Measurements from ENCODE around the gene CGB5.
A peak's percentile ranks its signal among the peaks of the same experiment; 100 is the strongest.
"Not testable (repeated sequence)": the region's sequence is repeated elsewhere in the genome, so short reads cannot be mapped to it uniquely, and the experiment has no call there.

CGB5 gene

DNA sequence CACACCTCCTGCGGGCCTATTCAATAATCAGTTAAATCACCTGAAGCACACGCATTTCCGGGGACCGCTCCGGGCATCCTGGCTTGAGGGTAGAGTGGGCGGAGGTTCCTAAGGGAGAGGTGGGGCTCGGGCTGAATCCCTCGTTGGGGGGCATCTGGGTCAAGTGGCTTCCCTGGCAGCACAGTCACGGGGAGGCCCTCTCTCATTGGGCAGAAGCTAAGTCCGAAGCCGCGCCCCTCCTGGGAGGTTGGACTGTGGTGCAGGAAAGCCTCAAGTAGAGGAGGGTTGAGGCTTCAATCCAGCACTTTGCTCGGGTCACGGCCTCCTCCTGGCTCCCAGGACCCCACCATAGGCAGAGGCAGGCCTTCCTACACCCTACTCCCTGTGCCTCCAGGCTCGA lies at the start of gene CGB5:
CGB5 (plus strand) TSS at position 301 of the 400 bp plus-strand sequence. CDS start 362 bp downstream, outside the sequence.
- H3K4me3 ChIP-seq; H3K27ac ChIP-seq; DNase-seq (ENCODE audit: low spot score): not testable (repeated sequence)

DNA sequence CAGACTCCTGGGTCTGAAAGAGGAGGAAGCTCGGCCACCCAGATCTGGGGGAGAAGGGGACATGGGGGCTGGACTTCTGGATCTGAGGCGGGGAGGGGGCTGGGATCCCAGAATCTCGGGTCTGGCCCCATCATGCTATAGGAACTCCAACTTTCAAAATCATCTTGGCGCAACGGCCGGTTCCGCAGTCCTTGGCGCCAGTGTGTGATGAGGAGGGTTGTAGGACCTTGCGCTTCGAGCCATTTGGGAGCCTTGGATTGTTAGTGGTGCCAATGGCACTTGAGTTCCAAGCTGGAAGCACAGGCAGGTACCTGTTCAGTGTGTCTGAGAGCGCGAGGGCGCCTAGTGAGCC lies 49.6 kb upstream of the CGB5 start:
- no peak for DNase-seq (ENCODE audit: low spot score)
- TF ChIP-seq, protein P1, sequence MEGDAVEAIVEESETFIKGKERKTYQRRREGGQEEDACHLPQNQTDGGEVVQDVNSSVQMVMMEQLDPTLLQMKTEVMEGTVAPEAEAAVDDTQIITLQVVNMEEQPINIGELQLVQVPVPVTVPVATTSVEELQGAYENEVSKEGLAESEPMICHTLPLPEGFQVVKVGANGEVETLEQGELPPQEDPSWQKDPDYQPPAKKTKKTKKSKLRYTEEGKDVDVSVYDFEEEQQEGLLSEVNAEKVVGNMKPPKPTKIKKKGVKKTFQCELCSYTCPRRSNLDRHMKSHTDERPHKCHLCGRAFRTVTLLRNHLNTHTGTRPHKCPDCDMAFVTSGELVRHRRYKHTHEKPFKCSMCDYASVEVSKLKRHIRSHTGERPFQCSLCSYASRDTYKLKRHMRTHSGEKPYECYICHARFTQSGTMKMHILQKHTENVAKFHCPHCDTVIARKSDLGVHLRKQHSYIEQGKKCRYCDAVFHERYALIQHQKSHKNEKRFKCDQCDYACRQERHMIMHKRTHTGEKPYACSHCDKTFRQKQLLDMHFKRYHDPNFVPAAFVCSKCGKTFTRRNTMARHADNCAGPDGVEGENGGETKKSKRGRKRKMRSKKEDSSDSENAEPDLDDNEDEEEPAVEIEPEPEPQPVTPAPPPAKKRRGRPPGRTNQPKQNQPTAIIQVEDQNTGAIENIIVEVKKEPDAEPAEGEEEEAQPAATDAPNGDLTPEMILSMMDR (IDR thresholded peaks at IDR 0.05): no peak
- peak overlapping the region; percentile 99 for H3K4me3 ChIP-seq
- peak overlapping the region; percentile 94 to 100 for H3K27ac ChIP-seq

DNA sequence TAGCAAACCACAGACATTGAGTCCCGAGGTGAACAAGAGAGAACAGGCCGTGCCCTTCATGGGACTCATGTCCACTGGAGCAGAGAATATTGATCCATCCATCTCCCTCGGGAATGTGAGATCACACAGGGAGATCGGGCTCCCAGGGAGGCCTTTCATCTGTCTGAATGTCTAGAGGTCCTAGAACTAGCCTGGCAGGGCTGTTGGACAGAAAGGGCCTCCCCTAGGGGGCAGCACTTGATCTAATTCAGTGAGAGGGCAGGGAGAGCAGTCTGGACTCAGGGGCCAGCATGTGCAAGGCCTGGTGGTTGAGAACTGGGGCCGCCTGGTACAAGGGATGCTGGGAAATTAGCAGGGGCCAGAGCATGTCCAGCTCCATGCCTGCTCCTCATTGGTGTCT lies 45.7 kb upstream of the CGB5 start:
- no peak for DNase-seq (ENCODE audit: low spot score)
- no peak overlapping the region for H3K4me3 ChIP-seq
- no peak overlapping the region for H3K27ac ChIP-seq
- TF ChIP-seq, protein P1 (IDR thresholded peaks at IDR 0.05): no peak

DNA sequence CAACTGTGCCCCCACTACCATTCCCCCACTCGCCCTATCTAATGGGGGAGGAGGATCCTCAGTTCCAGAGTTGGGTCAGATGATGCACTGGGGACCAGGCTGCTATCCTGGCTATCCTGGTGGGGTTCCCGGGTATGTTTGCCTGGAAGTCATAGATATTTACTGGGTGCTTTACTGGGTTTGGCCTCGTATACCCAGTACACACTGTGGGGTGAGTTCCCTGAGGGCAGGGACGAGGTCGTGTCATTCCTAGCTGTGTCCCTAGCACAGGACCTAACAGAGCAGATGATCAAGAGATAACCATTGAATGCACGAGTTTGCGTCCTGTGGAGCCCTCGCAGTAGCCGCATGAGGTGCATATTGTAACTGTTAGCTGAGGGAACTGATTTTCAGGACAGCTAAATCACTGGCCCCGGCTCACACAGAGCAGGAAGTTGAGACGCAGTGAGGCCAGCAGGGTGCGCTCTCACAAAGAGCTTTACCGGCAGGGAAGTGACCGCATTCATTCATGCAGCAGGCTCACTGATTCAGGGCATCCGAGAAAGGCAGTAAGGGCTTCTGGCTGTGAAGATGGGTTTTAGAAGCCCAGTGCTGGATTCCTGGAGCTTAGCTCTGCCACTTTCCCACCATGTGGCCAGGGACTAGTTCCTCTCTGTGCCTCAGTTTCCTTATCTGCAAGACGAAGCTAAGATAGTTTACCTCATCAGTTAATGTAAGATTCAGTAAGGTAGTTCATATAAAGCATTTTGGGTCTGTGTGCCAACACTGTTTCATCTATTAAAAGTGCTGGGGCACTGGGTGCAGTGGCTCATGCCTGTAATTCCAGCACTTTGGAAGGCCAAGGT lies 43.9 kb upstream of the CGB5 start:
- no peak overlapping the region for H3K4me3 ChIP-seq

DNA sequence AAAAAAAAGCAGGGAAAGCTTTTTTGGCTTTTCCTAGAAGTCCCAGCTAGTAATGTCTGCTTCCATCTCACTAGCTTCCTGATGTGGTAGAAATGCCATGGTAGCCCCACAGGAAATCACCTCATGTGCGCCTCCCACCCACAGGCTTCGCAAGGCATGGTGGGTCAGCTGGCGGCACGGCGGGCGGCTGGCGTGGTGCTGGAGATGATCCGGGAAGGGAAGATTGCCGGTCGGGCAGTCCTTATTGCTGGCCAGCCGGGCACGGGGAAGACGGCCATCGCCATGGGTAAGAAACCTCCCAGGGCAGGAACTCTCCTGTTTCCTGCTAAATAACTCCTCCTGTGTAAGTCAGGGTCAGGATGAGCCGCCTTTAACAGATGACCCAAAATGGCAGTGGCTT lies 39.5 kb upstream of the CGB5 start:
- no peak for DNase-seq (ENCODE audit: low spot score)
- Histone ChIP-seq H3K4me3 (no peak overlapping the region), H3K27ac (no peak overlapping the region)
- TF ChIP-seq, protein P1 (IDR thresholded peaks at IDR 0.05): no peak

More for the DNA sequence above, 43.9 kb upstream of the CGB5 start:
- TF ChIP-seq, protein P1 (IDR thresholded peaks at IDR 0.05): peak; percentile 27
- DNase-seq (ENCODE audit: low spot score): no peak
- no peak overlapping the region for H3K27ac ChIP-seq

DNA sequence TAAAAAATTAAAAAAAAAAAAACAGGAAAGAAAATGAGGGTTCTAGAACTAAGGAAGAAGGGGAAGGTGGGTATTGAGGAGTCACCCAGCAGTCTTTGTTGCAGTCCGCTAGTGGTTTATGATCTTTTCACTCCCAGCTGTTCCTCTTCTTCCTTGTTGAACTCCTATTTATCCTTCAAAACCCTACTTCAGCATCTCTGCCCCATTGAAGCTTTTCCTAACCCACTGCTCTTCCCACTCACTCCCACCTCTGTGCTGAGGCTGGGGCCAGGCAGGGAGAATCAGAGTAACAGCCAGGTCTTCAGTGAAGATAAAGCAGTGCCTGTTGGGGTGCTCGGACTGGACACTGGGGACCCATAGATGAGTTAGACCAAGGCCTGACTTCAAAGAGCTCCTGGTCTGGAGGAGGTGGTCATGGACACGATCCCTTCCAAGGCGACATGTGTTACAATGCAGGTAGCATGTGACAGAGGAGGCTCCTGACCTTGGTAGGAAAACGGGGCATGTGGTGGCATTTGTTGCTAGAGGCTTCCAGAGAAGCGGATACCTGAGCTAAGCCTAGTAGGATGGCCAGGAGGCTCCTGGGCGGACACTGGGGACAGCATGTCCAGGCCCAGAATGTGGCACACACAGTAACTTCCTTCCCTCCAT lies 38.6 kb upstream of the CGB5 start:
- DNase-seq (ENCODE audit: low spot score): no peak
- no peak overlapping the region for H3K27ac ChIP-seq
- TF ChIP-seq, protein P1 (IDR thresholded peaks at IDR 0.05): no peak
- H3K4me3 ChIP-seq: no peak overlapping the region

DNA sequence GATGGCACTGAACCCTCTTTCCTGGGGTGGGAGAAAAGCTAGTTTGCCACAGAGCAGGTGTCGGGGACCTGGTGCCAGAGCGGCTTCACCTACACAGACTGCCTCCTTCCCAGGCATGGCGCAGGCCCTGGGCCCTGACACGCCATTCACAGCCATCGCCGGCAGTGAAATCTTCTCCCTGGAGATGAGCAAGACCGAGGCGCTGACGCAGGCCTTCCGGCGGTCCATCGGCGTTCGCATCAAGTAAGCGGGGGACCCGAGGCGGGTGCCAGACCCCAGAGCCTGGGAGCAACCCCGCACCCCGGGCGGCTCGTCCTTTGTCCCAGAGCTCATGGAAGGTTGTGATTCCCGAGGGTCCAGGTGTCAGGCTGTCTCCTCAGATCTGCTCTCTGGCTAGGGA lies 36.7 kb upstream of the CGB5 start:
- no peak for DNase-seq (ENCODE audit: low spot score)
- TF ChIP-seq, protein P1 (IDR thresholded peaks at IDR 0.05): no peak
- H3K27ac ChIP-seq: no peak overlapping the region
- H3K4me3 ChIP-seq: no peak overlapping the region
